Mesenchymal stem cell (in vitro differentiated cells and primary cell): ENCODE measurements around the gene CDK14.
A peak's percentile ranks its signal among the peaks of the same experiment; 100 is the strongest.

Experiments used
- DNase-seq: peaks from one replicate; pipeline ENCODE4 v3.0.0-alpha.2; 2013
- H2AFZ ChIP-seq: one replicate; pipeline ENCODE4 v1.6.1; 2013; ENCODE audit warnings: low read depth, mild to moderate bottlenecking, control low read depth, inconsistent platforms, low read length, moderate library complexity
- H2AK5ac ChIP-seq: 2 replicates; pipeline ENCODE4 v1.6.1; 2013; ENCODE audit warnings: low read length, moderate library complexity, mild to moderate bottlenecking, inconsistent platforms; ENCODE audit not compliant: severe bottlenecking
- H2BK120ac ChIP-seq: one replicate; pipeline ENCODE4 v1.6.1; 2013; ENCODE audit warnings: low read depth, mild to moderate bottlenecking, inconsistent platforms, low read length, moderate library complexity
- H2BK12ac ChIP-seq, 2 experiments: one replicate each; pipeline ENCODE4 v1.6.1; 2013; ENCODE audit warnings: inconsistent platforms in 2 of 2, low read length in 2 of 2, mild to moderate bottlenecking in 2 of 2, moderate library complexity in 2 of 2, control low read depth in 1 of 2
- H2BK15ac ChIP-seq: one replicate; pipeline ENCODE4 v1.6.1; 2013; ENCODE audit warnings: mild to moderate bottlenecking, low read depth, inconsistent platforms; ENCODE audit not compliant: poor library complexity, severe bottlenecking
- H2BK5ac ChIP-seq: 2 replicates; pipeline ENCODE4 v1.6.1; 2013; ENCODE audit warnings: low read depth, mild to moderate bottlenecking, low read length, control low read depth, inconsistent platforms; ENCODE audit not compliant: poor library complexity, severe bottlenecking
- H3K14ac ChIP-seq, 2 experiments: one replicate each; pipeline ENCODE4 v1.6.1; 2013; ENCODE audit warnings: inconsistent platforms in 2 of 2, low read length in 2 of 2, control low read depth in 1 of 2, mild to moderate bottlenecking in 1 of 2, moderate library complexity in 1 of 2
- H3K18ac ChIP-seq, 2 experiments: one replicate each; pipeline ENCODE4 v1.6.1; 2013; ENCODE audit warnings: inconsistent platforms in 2 of 2, low read length in 2 of 2, control low read depth in 1 of 2, low read depth in 1 of 2, mild to moderate bottlenecking in 1 of 2
- H3K23ac ChIP-seq, 2 experiments: one replicate each; pipeline ENCODE4 v1.6.1; 2013; ENCODE audit warnings: inconsistent platforms in 2 of 2, low read length in 2 of 2, mild to moderate bottlenecking in 2 of 2, moderate library complexity in 2 of 2, control low read depth in 1 of 2
- H3K27ac ChIP-seq: 2 replicates; pipeline ENCODE4 v1.5.1; 2013; ENCODE audit warnings: mild to moderate bottlenecking, moderate library complexity, low read length, control low read depth, inconsistent platforms; ENCODE audit not compliant: poor library complexity, severe bottlenecking
- H3K27me3 ChIP-seq, 2 experiments: 2 replicates each; pipeline versions ENCODE4 v1.6.1 to v1.7.0; 2013; ENCODE audit warnings: low read length in 2 of 2, mild to moderate bottlenecking in 2 of 2, moderate library complexity in 2 of 2, control low read depth in 1 of 2, inconsistent platforms in 1 of 2; ENCODE audit not compliant: control insufficient read depth in 1 of 2, insufficient read depth in 1 of 2
- H3K36me3 ChIP-seq, 2 experiments: 2 replicates each; pipeline versions ENCODE4 v1.6.1 to v1.7.0; 2013; ENCODE audit warnings: low read length in 2 of 2, control low read depth in 1 of 2, inconsistent platforms in 1 of 2, low read depth in 1 of 2, mild to moderate bottlenecking in 1 of 2; ENCODE audit not compliant: insufficient read depth in 2 of 2, control insufficient read depth in 1 of 2
- H3K4ac ChIP-seq, 2 experiments: one replicate each; pipeline ENCODE4 v1.6.1; 2013; ENCODE audit warnings: inconsistent platforms in 2 of 2, low read length in 2 of 2, mild to moderate bottlenecking in 2 of 2, moderate library complexity in 2 of 2, control low read depth in 1 of 2, low read depth in 1 of 2
- H3K4me1 ChIP-seq: 2 replicates; pipeline ENCODE4 v1.6.1; 2013; ENCODE audit warnings: low read depth, low read length, control low read depth; ENCODE audit not compliant: control insufficient read depth, insufficient read depth
- H3K4me2 ChIP-seq: 2 replicates; pipeline ENCODE4 v1.6.1; 2013; ENCODE audit warnings: low read length, mild to moderate bottlenecking, inconsistent platforms; ENCODE audit not compliant: poor library complexity, severe bottlenecking
- H3K4me3 ChIP-seq, 2 experiments: 2 replicates each; pipeline versions ENCODE4 v1.5.1 to v1.7.0; 2013; ENCODE audit warnings: low read length in 2 of 2, mild to moderate bottlenecking in 2 of 2, control low read depth in 1 of 2, low read depth in 1 of 2; ENCODE audit not compliant: insufficient read depth in 1 of 2
- H3K79me1 ChIP-seq: replicated peaks from 2 replicates; pipeline ENCODE4 v1.6.1; 2013; ENCODE audit warnings: mild to moderate bottlenecking, control low read depth, low read length, inconsistent platforms; ENCODE audit not compliant: poor library complexity, severe bottlenecking
- H3K9ac ChIP-seq: 2 replicates; pipeline ENCODE4 v1.7.0; 2013; ENCODE audit warnings: mild to moderate bottlenecking, low read length, moderate library complexity
- H3K9me3 ChIP-seq: 2 replicates; pipeline ENCODE4 v1.7.0; 2013; ENCODE audit warnings: mild to moderate bottlenecking, low read length; ENCODE audit not compliant: control insufficient read depth
- H4K8ac ChIP-seq: one replicate; pipeline ENCODE4 v1.6.1; 2013; ENCODE audit warnings: inconsistent platforms, mild to moderate bottlenecking, low read length, moderate library complexity
- H4K91ac ChIP-seq: one replicate; pipeline ENCODE4 v1.6.1; 2013; ENCODE audit warnings: mild to moderate bottlenecking, low read length, inconsistent platforms
- WGBS: methylation state at CpG from one replicate; pipeline ENCODE4 v1.1.7; 2013; ENCODE audit warnings: mixed read lengths; 5-methylcytosine and 5-hydroxymethylcytosine counted together

The CDK14 gene

GRCh38 chr7:90846192-90846591 lies 250.1 kb downstream of the CDK14 start:
- DNase-seq: peak; percentile 4
- H3K23ac ChIP-seq: no peak overlapping the region
- H3K14ac ChIP-seq: no peak overlapping the region
- H2AK5ac ChIP-seq: no peak overlapping the region
- no peak overlapping the region for H3K9ac ChIP-seq
- H3K4me2 ChIP-seq: no peak overlapping the region
- H3K36me3 ChIP-seq: peaks cover 0 to 4% of the 10 kb centered on the region in 2 experiments
- H3K9me3 ChIP-seq: no peaks in the 10 kb centered on the region
- peaks cover 22% of the 10 kb centered on the region for H3K79me1 ChIP-seq
- H3K27ac ChIP-seq: no peak overlapping the region
- no peak overlapping the region for H2BK120ac ChIP-seq
- no peak overlapping the region for H3K18ac ChIP-seq
- H3K4ac ChIP-seq: no peak overlapping the region
- no peak overlapping the region for H2BK5ac ChIP-seq
- H3K4me1 ChIP-seq: no peaks in the 10 kb centered on the region
- no peak overlapping the region for H2BK12ac ChIP-seq
- no peaks in the 10 kb centered on the region for H3K27me3 ChIP-seq
- H4K8ac ChIP-seq: no peak overlapping the region
- H4K91ac ChIP-seq: no peak overlapping the region
- H3K4me3 ChIP-seq: no peak overlapping the region
- no peak overlapping the region for H2BK15ac ChIP-seq
- no peak overlapping the region for H2AFZ ChIP-seq

- H3K4me1 ChIP-seq: no peaks in the 10 kb centered on the region
- H3K14ac ChIP-seq: no peak overlapping the region
- H3K9ac ChIP-seq: no peak overlapping the region
- H2AFZ ChIP-seq: no peak overlapping the region
- H3K36me3 ChIP-seq: peaks cover 0 to 4% of the 10 kb centered on the region in 2 experiments
- H2BK12ac ChIP-seq: no peak overlapping the region
- H3K4ac ChIP-seq: no peak overlapping the region
- H3K4me2 ChIP-seq: no peak overlapping the region
- H3K23ac ChIP-seq: no peak overlapping the region
- WGBS: 100% methylated on average over 1 of the region's 1 CpG
- no peak overlapping the region for H3K18ac ChIP-seq
- no peak overlapping the region for H3K4me3 ChIP-seq
- H4K8ac ChIP-seq: no peak overlapping the region
- DNase-seq: no peak
- no peaks in the 10 kb centered on the region for H3K27me3 ChIP-seq
- H3K27ac ChIP-seq: no peak overlapping the region
- no peak overlapping the region for H2AK5ac ChIP-seq
- H2BK120ac ChIP-seq: no peak overlapping the region
- no peak overlapping the region for H2BK5ac ChIP-seq
- H3K9me3 ChIP-seq: no peaks in the 10 kb centered on the region
- no peak overlapping the region for H2BK15ac ChIP-seq
- no peak overlapping the region for H4K91ac ChIP-seq
- peaks cover 27% of the 10 kb centered on the region for H3K79me1 ChIP-seq
Measured at GRCh38 chr7:90850066-90850465, 253.9 kb downstream of the CDK14 start.

GRCh38 chr7:90850471-90850870 lies 254.3 kb downstream of the CDK14 start:
- no peak overlapping the region for H3K14ac ChIP-seq
- no peak overlapping the region for H3K4ac ChIP-seq
- H3K4me3 ChIP-seq: no peak overlapping the region
- H2BK12ac ChIP-seq: no peak overlapping the region
- no peak overlapping the region for H3K27ac ChIP-seq
- no peaks in the 10 kb centered on the region for H3K27me3 ChIP-seq
- no peak overlapping the region for H3K23ac ChIP-seq
- WGBS: 88% methylated on average over 2 of the region's 2 CpGs
- H2BK120ac ChIP-seq: no peak overlapping the region
- H2BK5ac ChIP-seq: no peak overlapping the region
- no peak overlapping the region for H2AK5ac ChIP-seq
- peaks cover 0 to 4% of the 10 kb centered on the region in 2 experiments for H3K36me3 ChIP-seq
- no peak for DNase-seq
- no peak overlapping the region for H3K9ac ChIP-seq
- no peak overlapping the region for H2BK15ac ChIP-seq
- no peak overlapping the region for H4K91ac ChIP-seq
- H2AFZ ChIP-seq: no peak overlapping the region
- H4K8ac ChIP-seq: no peak overlapping the region
- peaks cover 27% of the 10 kb centered on the region for H3K79me1 ChIP-seq
- no peaks in the 10 kb centered on the region for H3K9me3 ChIP-seq
- no peak overlapping the region for H3K4me2 ChIP-seq
- H3K18ac ChIP-seq: no peak overlapping the region
- no peaks in the 10 kb centered on the region for H3K4me1 ChIP-seq

GRCh38 chr7:90853205-90853604 lies 257.1 kb downstream of the CDK14 start:
- Histone ChIP-seq H3K23ac (no peak overlapping the region), H3K4ac (no peak overlapping the region), H3K4me2 (no peak overlapping the region), H2AFZ (no peak overlapping the region), H2BK120ac (no peak overlapping the region), H3K9me3 (no peaks in the 10 kb centered on the region), H3K36me3 (peaks cover 0 to 4% of the 10 kb centered on the region in 2 experiments), H3K14ac (no peak overlapping the region), H3K79me1 (peaks cover 25% of the 10 kb centered on the region), H2AK5ac (no peak overlapping the region), H3K9ac (no peak overlapping the region), H2BK5ac (no peak overlapping the region), H3K27me3 (no peaks in the 10 kb centered on the region), H3K18ac (no peak overlapping the region), H3K4me3 (no peak overlapping the region), H3K4me1 (no peaks in the 10 kb centered on the region), H2BK15ac (no peak overlapping the region), H2BK12ac (no peak overlapping the region), H4K91ac (no peak overlapping the region), H3K27ac (no peak overlapping the region), H4K8ac (no peak overlapping the region)
- DNase-seq: no peak
- whole genome bisulfite sequencing: no CpG with 5 or more reads among the region's 2 CpGs
